Measurements from ENCODE around the gene SLC8B1. TPM values are rescaled to one million over a fixed set of nuclear protein-coding genes. Genes with fewer than 3 reads are reported as not detected.

The SLC8B1 gene
- total and polyA plus RNA-seq, 9 of the 15 experiments (the other 6 are each of a cell fraction or from before 2014, with no cell fraction given), result 0.86 to 34.1 (median 18.5) TPM

GRCh38 chr12:113381220-113381619 lies 46.3 kb upstream of the SLC8B1 start:
- Histone ChIP-seq H3K9me3 (replicated peaks; ENCODE audit: control insufficient read depth, insufficient read depth, low read depth, low read length) (no peaks in the 10 kb centered on the region), H3K36me3 (ENCODE audit: control insufficient read depth, insufficient read depth, low read length) (peaks cover 64% of the 10 kb centered on the region; the same call in 2 of the 3 replicates), H3K27ac (ENCODE audit: extremely low read depth, low read depth, low read length) (no peak overlapping the region), H3K9me1 (ENCODE audit: control insufficient read depth, insufficient read depth, low read length) (no peaks in the 10 kb centered on the region), H3K79me2 (ENCODE audit: control insufficient read depth, insufficient read depth, low read length) (no peaks in the 10 kb centered on the region), H4K20me1 (replicated peaks; ENCODE audit: control insufficient read depth, insufficient read depth, low read length) (no peaks in the 10 kb centered on the region), H3K4me1 (replicated peaks in 1 of 2; ENCODE audit: control insufficient read depth in 2 of 2, insufficient read depth in 2 of 2, low read length in 2 of 2) (peaks cover 5 to 22% of the 10 kb centered on the region in 2 experiments; a peak in 4 of 5 replicates), H3K4me3 (no peak overlapping the region), H3K27me3 (ENCODE audit: control insufficient read depth in 2 of 2, insufficient read depth in 2 of 2, low read length in 2 of 2) (no peaks in the 10 kb centered on the region), H2AFZ (ENCODE audit: low read depth, low read length) (no peak overlapping the region), H3K4me2 (ENCODE audit: insufficient read depth, low read length) (no peak overlapping the region), H3K9ac (ENCODE audit: insufficient read depth in 1 of 2, low read depth in 2 of 2, low read length in 2 of 2) (no peak overlapping the region)
- intact Hi-C loops (cut with micrococcal nuclease) (no loop called here), in situ Hi-C loops (cut with MboI) (no loop called here)
- CTCF ChIA-PET (ENCODE audit: low intra/inter-chr PET ratio), result no interaction called here
- DNase-seq (ENCODE audit: extremely low read depth in 1 of 4, low spot score in 3 of 4) (no peak), ATAC-seq (no peak), FAIRE-seq (no peak)
- 75% methylated on average over 9 of the region's 11 CpGs for WGBS (ENCODE audit: insufficient coverage, low coverage, missing lambda C conversion rate)
- POLR2A ChIA-PET, result no interaction called here
- no TSS peak for BruUV-seq (replicated peaks)
- TF ChIP-seq PHTF2 (CRISPR knock-in tag; IDR thresholded peaks at IDR 0.05) (no peak), ZNF280A (IDR thresholded peaks at IDR 0.05; ENCODE audit: low read depth, partially characterized antibody) (no peak)

GRCh38 chr12:113378291-113378690 lies 43.4 kb upstream of the SLC8B1 start:
- Histone ChIP-seq H3K4me1 (replicated peaks in 1 of 2; ENCODE audit: control insufficient read depth in 2 of 2, insufficient read depth in 2 of 2, low read length in 2 of 2) (peaks cover 5 to 19% of the 10 kb centered on the region in 2 experiments; a peak in 4 of 5 replicates), H3K27ac (ENCODE audit: extremely low read depth, low read depth, low read length) (no peak overlapping the region), H3K9me3 (replicated peaks; ENCODE audit: control insufficient read depth, insufficient read depth, low read depth, low read length) (no peaks in the 10 kb centered on the region), H3K9me1 (ENCODE audit: control insufficient read depth, insufficient read depth, low read length) (no peaks in the 10 kb centered on the region), H3K9ac (ENCODE audit: insufficient read depth in 1 of 2, low read depth in 2 of 2, low read length in 2 of 2) (no peak overlapping the region), H3K79me2 (ENCODE audit: control insufficient read depth, insufficient read depth, low read length) (no peaks in the 10 kb centered on the region), H3K36me3 (ENCODE audit: control insufficient read depth, insufficient read depth, low read length) (peaks cover 65% of the 10 kb centered on the region; the same call in 2 of the 3 replicates), H2AFZ (ENCODE audit: low read depth, low read length) (no peak overlapping the region), H4K20me1 (replicated peaks; ENCODE audit: control insufficient read depth, insufficient read depth, low read length) (no peaks in the 10 kb centered on the region), H3K27me3 (ENCODE audit: control insufficient read depth in 2 of 2, insufficient read depth in 2 of 2, low read length in 2 of 2) (no peaks in the 10 kb centered on the region), H3K4me2 (ENCODE audit: insufficient read depth, low read length) (no peak overlapping the region), H3K4me3 (no peak overlapping the region)
- DNase-seq (ENCODE audit: extremely low read depth in 1 of 4, low spot score in 3 of 4) (no peak), ATAC-seq (no peak), FAIRE-seq (no peak)
- intact Hi-C loops (cut with micrococcal nuclease) (no loop called here), in situ Hi-C loops (cut with MboI) (no loop called here)
- ChIA-PET POLR2A (no interaction called here), CTCF (ENCODE audit: low intra/inter-chr PET ratio) (interaction anchor here (0.6 kb wide), 1 partner anchor 40 kb away, joined by 4 read pairs; no protein-coding TSS in a partner anchor)
- 90% methylated on average over 2 of the region's 3 CpGs for WGBS (ENCODE audit: insufficient coverage, low coverage, missing lambda C conversion rate)
- BruUV-seq (replicated peaks), result no TSS peak
- TF ChIP-seq TCF7 (IDR thresholded peaks at IDR 0.05; ENCODE audit: borderline replicate concordance) (no peak), ATF3 (IDR thresholded peaks at IDR 0.05) (no peak), ATF3 (CRISPR knock-in tag; conservative IDR thresholded peaks at IDR 0.05) (no peak), SAFB (IDR thresholded peaks at IDR 0.05; ENCODE audit: borderline replicate concordance, low read depth, low read length) (no peak), ZNF134 (CRISPR knock-in tag; conservative IDR thresholded peaks at IDR 0.05) (no peak), ZSCAN32 (CRISPR knock-in tag; IDR thresholded peaks at IDR 0.05) (no peak), ZNF507 (tag; conservative IDR thresholded peaks at IDR 0.05) (no peak), USF1 (CRISPR knock-in tag; IDR thresholded peaks at IDR 0.05) (no peak), ZNF121 (CRISPR knock-in tag; conservative IDR thresholded peaks at IDR 0.05) (peak; percentile 73), NFIC (IDR thresholded peaks at IDR 0.05) (peak; percentile 36; the same call in 1 of the 2 replicates), ZNF445 (CRISPR knock-in tag; IDR thresholded peaks at IDR 0.05; ENCODE audit: low read depth) (no peak), GATAD2B (IDR thresholded peaks at IDR 0.05; ENCODE audit: borderline replicate concordance) (no peak)

All from K562 (cell line).